Large intestine (tissue), 3 donors: ENCODE data around the gene ITPK1. TPM values are rescaled to one million over a fixed set of nuclear protein-coding genes. Genes with fewer than 3 reads are reported as not detected.

Experiments
- DNase-seq, 2 donors: peaks; one replicate each; pipeline versions ENCODE4 v3.0.0 to v3.0.0-alpha.2; 2013
- H3K27ac ChIP-seq: one replicate; pipeline ENCODE4 v1.5.1; 2013; ENCODE audit warnings: low read length
- H3K27me3 ChIP-seq: 2 replicates; pipeline ENCODE4 v1.6.1; 2013; ENCODE audit warnings: low read length; ENCODE audit not compliant: control insufficient read depth, insufficient read depth
- H3K36me3 ChIP-seq: 2 replicates; pipeline ENCODE4 v1.6.1; 2013; ENCODE audit warnings: low read length; ENCODE audit not compliant: control insufficient read depth, insufficient read depth
- H3K4me1 ChIP-seq: one replicate; pipeline ENCODE4 v1.6.1; 2013; ENCODE audit warnings: low read length; ENCODE audit not compliant: control insufficient read depth, insufficient read depth
- H3K4me3 ChIP-seq: one replicate; pipeline ENCODE4 v1.5.1; 2013; ENCODE audit warnings: low read length
- H3K9me3 ChIP-seq: one replicate; pipeline ENCODE4 v1.6.1; 2013; ENCODE audit warnings: mild to moderate bottlenecking, low read depth, low read length, moderate library complexity; ENCODE audit not compliant: control insufficient read depth
- WGBS: methylation state at CpG from one replicate; pipeline ENCODE4 v1.1.5; 2013; ENCODE audit warnings: low lambda C conversion rate; ENCODE audit not compliant: insufficient coverage; 5-methylcytosine and 5-hydroxymethylcytosine counted together
- polyA plus RNA-seq: library from polyadenylated mRNA; unstranded; fragments of 120-200 nt; gene quantifications from one replicate; pipeline ENCODE4 v1.2.1, GENCODE V29; 2013

ITPK1 gene
- polyA plus RNA-seq, 1 donor, result 139 TPM

DNA sequence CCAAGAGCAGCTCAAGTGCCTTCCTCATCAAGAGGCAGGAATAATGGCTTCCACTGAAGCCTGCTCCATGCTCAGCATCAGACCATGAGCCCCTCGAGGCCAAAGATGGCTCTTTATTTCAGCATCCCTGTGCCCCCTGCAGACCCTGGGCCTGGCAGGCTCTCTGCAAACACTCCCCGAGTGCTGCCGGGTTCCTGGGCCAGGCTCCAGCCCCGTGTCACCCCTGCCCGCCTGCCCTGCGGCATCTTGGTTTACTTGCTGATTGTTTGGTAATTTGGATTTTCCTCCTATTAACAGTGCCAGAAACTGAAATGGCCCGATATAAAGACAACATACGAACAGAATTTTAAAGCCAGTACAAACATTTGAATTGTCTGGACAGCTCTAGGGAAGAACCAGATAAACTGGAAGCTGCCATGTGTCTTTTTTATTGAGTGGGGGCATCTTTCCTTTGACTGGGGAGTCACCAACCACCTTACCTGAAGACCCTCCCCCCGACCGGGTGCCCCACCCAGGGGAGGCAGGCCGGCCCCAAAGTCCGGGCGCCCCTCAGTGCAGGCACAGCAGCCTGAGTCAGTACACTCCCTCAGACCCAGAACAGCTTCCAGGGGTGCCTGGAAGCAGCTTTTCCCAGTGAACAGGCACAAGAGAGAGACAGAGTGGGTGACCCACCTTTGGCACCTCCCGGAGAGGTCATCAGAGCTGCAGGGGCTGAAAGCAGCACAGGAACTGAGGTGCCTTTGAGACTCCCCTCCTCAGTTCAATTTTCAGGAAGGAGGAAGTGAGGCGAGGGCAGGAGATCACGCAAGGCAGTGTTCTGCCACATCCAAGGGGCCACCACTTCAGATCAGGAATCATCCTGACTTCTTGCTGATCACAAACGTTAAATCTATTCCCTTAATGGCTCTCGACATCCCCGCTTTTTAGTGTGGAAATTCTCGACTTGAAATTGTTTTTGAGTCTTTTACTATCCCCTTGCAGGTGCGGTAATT is 30.6 kb downstream of the ITPK1 start:
- H3K27me3 ChIP-seq, result no peaks in the 10 kb centered on the region
- H3K4me1 ChIP-seq, result peaks cover 32% of the 10 kb centered on the region
- no peak overlapping the region for H3K27ac ChIP-seq
- peaks cover 6% of the 10 kb centered on the region for H3K9me3 ChIP-seq
- H3K36me3 ChIP-seq, result peaks cover 23% of the 10 kb centered on the region
- no peak overlapping the region for H3K4me3 ChIP-seq
- 82% methylated on average over 6 of the region's 21 CpGs for WGBS
- no peak for DNase-seq

DNA sequence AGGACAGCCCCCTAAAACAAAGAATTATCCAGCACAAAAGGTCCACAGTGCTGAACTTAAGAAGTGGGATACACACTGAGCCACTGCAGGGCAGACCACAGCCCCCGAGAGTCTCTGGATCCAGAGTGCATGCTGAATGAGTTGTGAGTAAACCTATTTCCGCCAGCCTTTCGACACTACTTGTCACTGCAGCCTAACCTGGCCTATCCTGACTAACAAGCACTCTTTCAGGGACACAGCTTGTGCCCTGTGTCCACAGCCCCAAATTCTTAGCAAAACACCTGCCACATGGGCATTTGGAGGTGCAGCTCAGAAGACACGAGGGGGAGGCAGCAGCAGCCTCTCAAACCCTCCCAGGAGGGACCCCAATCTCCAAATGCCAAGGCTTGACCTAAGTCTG is 31.3 kb downstream of the ITPK1 start:
- peaks cover 25% of the 10 kb centered on the region for H3K4me1 ChIP-seq
- H3K27me3 ChIP-seq, result no peaks in the 10 kb centered on the region
- H3K4me3 ChIP-seq, result no peak overlapping the region
- H3K9me3 ChIP-seq, result peaks cover 6% of the 10 kb centered on the region
- WGBS, result no CpG with 5 or more reads among the region's 4 CpGs
- peaks cover 23% of the 10 kb centered on the region for H3K36me3 ChIP-seq
- H3K27ac ChIP-seq, result no peak overlapping the region
- no peak for DNase-seq

DNA sequence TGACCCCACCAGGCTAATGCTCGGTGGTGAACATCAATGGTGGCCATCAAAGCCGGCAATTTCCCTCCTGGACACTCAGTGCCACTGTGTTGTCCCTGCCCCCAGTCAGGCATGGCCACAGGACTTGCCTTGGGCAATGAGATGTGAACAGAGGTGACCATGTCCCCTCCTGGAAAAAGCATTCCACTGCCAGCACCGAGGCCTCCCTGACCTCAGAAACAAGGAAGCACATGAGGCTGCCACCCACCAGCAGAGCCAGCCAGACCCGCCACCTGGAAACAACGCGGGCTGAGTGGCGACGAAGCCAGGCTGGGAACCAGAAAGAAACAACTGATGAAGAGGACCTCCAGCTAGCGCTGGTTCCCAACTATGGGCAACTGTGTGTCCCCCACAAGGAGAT is 31.8 kb downstream of the ITPK1 start:
- DNase-seq, result no peak
- Histone ChIP-seq H3K27me3 (no peaks in the 10 kb centered on the region), H3K4me3 (no peak overlapping the region), H3K9me3 (peaks cover 6% of the 10 kb centered on the region), H3K27ac (no peak overlapping the region), H3K4me1 (peaks cover 22% of the 10 kb centered on the region), H3K36me3 (peaks cover 23% of the 10 kb centered on the region)
- WGBS, result no CpG with 5 or more reads among the region's 9 CpGs

GRCh38 chr14:93082576-93083001 is 33.1 kb downstream of the ITPK1 start:
- WGBS, result no CpG with 5 or more reads among the region's 12 CpGs
- Histone ChIP-seq H3K27ac (peak overlapping the region; percentile 31), H3K36me3 (peaks cover 23% of the 10 kb centered on the region), H3K4me1 (peaks cover 20% of the 10 kb centered on the region), H3K9me3 (peaks cover 6% of the 10 kb centered on the region), H3K4me3 (no peak overlapping the region), H3K27me3 (no peaks in the 10 kb centered on the region)
- DNase-seq, result no peak

DNA sequence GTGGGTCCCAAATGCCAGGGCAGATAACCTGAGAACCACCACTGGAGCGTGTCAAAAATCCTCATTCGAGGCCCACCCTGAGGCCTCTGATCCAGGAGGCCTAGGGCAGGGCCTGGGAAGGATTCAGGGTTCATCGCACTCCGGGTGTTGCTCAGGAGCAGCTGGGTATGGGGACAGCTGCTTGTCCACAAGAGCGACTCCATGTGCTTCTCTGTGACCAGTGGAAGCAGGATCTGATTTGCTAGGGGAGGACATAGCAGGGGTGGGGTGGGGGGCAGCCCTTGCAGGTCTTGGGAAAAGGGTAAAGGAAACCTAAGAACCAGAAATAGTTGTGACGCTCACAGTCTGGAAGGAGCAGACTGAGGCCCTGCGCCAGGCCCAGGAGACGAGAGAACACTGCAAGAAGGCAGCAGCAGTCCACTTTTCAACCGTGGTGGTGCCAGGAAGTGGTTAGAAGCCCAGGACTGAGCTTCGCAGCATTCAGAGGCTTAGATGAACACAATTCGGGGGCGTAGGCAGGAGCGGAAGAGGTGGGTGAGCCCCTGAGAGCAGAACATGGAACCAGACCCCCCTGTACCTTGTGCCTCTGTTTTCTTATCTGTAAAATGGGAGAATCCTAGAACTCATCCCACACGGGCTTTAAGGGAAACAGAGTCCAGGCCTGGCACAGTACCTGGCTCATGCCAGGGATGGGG is 33.7 kb downstream of the ITPK1 start:
- DNase-seq, result peak in 1 of 2 donors; percentile 31
- Histone ChIP-seq H3K36me3 (peaks cover 18% of the 10 kb centered on the region), H3K27ac (peak overlapping the region; percentile 31), H3K27me3 (no peaks in the 10 kb centered on the region), H3K4me3 (no peak overlapping the region), H3K9me3 (peaks cover 6% of the 10 kb centered on the region), H3K4me1 (peaks cover 20% of the 10 kb centered on the region)
- WGBS, result no CpG with 5 or more reads among the region's 14 CpGs

DNA sequence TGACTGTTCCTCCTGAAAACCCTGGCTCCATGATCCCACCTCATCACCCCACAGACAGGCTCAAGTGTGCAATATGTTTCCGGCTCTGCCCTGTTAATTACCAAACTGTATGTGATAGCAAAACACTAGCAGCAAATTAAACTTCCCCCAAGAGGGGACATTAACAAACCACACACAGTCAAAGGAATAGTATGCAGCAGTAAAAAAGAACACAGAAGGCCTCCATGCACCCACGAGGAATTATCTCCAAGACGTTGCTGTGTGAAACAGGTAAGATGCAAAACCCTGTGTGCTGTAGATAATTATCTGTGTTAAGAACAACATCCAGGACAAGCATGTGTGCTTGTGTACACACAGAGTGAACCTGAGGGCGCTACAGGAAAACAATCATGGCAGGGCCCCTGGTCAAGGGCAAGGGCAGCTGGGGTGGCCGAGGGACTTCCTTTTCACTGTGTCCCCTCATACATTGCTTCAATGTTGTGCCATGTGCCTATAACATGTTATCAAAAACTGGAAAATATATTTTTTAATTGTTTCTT is 35.8 kb downstream of the ITPK1 start:
- H3K27me3 ChIP-seq, result no peaks in the 10 kb centered on the region
- H3K36me3 ChIP-seq, result peaks cover 13% of the 10 kb centered on the region
- DNase-seq, result no peak
- no peak overlapping the region for H3K4me3 ChIP-seq
- peaks cover 25% of the 10 kb centered on the region for H3K4me1 ChIP-seq
- peaks cover 2% of the 10 kb centered on the region for H3K9me3 ChIP-seq
- H3K27ac ChIP-seq, result no peak overlapping the region
- WGBS, result no CpG with 5 or more reads among the region's 5 CpGs

DNA sequence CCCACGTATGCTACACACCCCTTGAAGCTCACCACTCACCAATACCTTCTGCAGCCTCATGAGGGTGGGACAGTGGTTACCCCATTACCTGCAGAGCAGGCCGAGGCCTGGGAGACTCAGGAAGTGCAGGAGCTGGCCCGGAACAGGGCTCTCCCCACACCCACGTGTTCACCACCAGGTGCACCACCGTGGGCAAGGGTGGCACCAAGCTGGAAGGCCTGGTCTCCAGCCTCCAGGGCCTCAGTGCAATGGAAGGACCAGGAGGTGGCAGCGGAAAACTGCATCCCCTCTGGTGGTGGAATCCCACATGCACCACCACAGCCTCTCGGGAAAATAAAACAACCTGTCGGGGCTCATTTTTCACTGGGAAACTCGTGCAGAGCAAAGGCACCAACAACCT is 36.4 kb downstream of the ITPK1 start:
- Histone ChIP-seq H3K36me3 (peaks cover 11% of the 10 kb centered on the region), H3K27me3 (no peaks in the 10 kb centered on the region), H3K4me3 (no peak overlapping the region), H3K27ac (no peak overlapping the region), H3K9me3 (no peaks in the 10 kb centered on the region), H3K4me1 (peaks cover 27% of the 10 kb centered on the region)
- DNase-seq, result no peak
- no CpG with 5 or more reads among the region's 9 CpGs for WGBS

DNA sequence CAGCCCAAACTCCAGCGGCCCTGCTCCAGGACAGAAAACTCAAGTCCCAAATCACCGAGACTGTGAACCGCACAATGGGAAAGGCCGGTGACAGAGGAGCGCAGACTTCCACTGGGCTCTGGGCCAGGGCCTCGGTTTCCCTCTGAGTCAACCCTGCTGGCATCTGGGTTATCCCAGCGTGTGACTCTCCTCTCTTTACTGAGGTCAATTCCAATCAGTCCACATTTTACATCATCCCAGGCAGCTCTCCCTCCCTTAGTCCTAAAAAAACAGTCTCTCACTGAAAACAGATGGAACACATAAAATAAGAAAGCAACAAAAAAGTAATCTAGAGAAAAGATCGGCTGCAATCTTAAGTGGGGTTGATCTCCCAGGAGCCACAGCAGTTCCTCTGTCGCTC is 36.9 kb downstream of the ITPK1 start:
- no peak overlapping the region for H3K4me3 ChIP-seq
- WGBS, result 83% methylated on average over 1 of the region's 9 CpGs
- H3K36me3 ChIP-seq, result peaks cover 11% of the 10 kb centered on the region
- H3K4me1 ChIP-seq, result peaks cover 32% of the 10 kb centered on the region
- no peaks in the 10 kb centered on the region for H3K27me3 ChIP-seq
- no peak overlapping the region for H3K27ac ChIP-seq
- no peaks in the 10 kb centered on the region for H3K9me3 ChIP-seq
- no peak for DNase-seq

DNA sequence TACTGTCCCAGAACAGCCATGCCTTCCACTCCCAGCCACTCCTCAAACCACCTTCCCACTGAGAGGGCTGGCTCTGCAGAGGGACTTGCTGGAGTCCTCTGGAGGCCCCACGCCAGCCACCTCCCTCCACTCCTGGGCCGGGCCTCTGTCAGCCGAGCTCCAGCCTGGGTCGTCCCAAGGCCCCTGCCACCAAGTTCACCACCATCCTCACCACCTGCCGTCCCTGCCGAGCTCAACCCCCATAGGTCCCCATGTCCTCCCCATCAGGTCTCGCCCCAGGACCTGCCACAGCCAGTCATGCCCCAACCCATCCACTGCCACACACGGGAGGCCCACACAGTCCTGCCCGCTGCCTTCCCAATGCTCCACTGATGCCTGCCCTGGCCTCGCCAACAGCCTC is 39.0 kb downstream of the ITPK1 start:
- H3K36me3 ChIP-seq, result peaks cover 6% of the 10 kb centered on the region
- H3K4me3 ChIP-seq, result no peak overlapping the region
- H3K9me3 ChIP-seq, result no peaks in the 10 kb centered on the region
- H3K27ac ChIP-seq, result no peak overlapping the region
- no peak for DNase-seq
- WGBS, result no CpG with 5 or more reads among the region's 10 CpGs
- peaks cover 34% of the 10 kb centered on the region for H3K4me1 ChIP-seq
- H3K27me3 ChIP-seq, result no peaks in the 10 kb centered on the region

DNA sequence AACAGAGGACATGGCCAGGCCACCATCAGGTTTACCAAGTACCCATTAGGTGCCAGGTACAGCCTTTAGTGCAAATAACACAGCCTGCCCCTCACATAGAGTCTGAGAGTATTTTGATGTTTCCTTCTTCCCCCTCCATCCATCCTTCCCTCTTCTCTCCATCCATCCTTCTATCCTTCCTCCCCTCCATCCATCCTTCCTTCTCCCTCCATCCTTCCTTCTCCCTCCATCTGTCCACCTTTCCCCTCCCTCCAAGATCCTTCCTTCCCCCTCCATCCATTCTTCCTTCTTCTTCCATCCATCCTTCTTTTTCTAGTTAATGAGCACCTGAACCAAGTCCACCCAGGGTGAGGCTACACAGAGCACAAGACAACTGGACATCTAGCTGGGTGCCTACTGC is 39.8 kb downstream of the ITPK1 start:
- H3K27ac ChIP-seq, result no peak overlapping the region
- no peak for DNase-seq
- no peaks in the 10 kb centered on the region for H3K9me3 ChIP-seq
- H3K4me3 ChIP-seq, result no peak overlapping the region
- peaks cover 5% of the 10 kb centered on the region for H3K36me3 ChIP-seq
- H3K4me1 ChIP-seq, result peaks cover 33% of the 10 kb centered on the region
- H3K27me3 ChIP-seq, result no peaks in the 10 kb centered on the region
